Stimulated activated CD8-positive, alpha-beta memory T cell treated with anti-CD3 and anti-CD28 coated beads, Interleukin-15, amount 100 ng/mL, for 4 hours (primary cell): ENCODE results near the gene CNTNAP2.

ENCODE experiments used
- DNase-seq, 2 donors: peaks; one replicate each; pipeline ENCODE4 v3.0.0-alpha.2; 2020; ENCODE audit warnings: low read depth in 2 of 2

Gene CNTNAP2

DNA sequence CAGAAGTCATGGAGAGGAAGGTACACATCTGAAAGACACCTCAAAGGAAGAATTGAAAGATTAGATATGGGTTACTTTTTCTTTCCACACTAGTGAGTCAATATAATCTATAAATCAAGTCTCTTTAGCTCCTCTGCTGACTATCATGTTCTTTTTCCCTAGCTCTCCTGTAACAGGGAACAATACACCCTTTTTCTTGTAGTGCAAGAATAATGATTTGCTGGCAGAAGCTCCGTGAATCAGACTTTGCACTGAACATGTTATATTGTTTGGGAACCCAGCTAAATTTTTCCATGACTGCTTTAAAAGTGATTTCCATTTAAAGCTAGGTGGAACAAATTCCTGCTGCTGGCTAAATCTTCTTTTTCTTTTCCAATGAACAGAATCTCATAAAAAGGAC lies 1717.4 kb downstream of the CNTNAP2 start:
- DNase-seq: no peak

DNA sequence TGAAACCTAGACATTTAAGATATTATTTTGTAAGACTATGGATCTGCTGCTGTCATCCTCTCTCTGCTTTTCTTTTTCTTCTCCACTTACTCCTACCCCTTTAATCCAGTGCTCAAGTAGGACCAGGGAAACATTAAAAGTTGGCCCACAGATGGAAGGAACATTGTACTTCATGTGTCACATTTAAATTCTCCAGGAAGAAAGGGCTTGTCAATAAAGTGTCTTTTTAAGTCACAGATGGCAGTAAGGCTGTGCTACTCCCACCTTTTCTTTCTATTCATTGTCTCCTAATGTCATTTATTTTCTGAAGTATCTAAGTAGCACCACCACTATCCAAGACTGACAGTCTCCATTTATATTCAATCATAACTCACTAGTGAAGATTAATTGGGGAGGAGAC lies 1736.2 kb downstream of the CNTNAP2 start:
- DNase-seq: no peak

DNA sequence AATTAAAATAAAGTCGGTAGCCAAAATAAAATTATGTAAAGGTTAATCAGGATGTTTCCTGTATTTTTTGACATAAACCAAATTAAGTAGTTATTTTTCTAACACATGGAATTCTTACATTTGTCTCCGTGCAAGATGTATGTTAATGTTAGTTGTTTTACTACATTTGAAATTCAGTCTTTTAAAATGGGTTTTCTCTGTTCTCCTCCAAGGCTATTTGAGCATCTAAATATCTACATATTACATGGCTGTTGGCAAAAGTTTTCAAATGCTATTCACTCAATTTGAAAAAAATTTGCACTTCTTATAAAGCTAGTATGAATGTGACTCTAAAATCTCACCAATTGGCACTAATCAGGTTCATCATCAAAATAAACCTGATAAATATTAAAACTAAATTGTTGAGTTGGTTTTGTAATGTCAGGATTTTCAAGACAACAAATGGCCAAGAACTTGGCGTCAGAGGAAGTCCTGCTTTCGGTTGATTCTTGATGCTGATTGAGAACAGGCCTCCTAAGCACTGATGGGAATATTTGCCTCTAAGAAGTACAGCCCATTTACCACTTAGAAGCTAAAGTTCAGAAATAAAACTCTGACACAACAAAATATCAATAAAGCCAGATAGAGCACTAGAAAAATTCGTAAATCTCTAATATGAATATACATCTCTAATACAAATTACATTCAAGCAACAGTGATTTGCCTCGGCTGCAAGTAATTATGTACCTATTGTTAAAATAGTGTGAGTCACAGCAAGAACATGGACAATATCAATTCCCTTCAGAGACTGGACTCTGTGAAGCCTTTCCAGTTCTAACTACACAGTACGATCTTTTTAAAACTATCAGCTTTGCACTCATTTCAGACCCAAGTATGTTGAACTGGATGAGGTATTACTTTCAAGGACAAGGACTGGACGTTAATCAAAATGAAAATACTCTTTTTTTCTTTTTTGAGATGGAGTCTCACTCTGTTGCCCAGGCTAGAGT lies 1740.8 kb downstream of the CNTNAP2 start:
- DNase-seq: no peak

DNA sequence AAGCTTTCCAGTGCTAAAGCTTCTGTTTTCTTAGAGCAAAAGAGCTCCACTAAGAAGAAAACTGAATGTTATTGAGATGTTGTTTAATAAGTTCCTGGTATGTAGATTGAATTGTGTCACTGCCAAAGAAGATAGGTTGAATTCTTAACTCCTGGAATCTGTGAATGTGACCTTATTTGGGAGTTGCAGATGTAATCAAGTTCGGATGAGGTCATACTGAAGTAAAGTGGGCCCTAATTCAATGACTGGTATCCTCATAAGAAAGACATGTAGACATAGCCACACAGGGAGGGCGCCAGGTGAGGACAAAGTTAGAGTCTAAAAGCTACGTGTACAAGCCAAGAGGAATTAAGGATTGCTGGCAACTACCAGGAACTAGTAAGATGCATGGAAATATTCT lies 1741.8 kb downstream of the CNTNAP2 start:
- DNase-seq: no peak

DNA sequence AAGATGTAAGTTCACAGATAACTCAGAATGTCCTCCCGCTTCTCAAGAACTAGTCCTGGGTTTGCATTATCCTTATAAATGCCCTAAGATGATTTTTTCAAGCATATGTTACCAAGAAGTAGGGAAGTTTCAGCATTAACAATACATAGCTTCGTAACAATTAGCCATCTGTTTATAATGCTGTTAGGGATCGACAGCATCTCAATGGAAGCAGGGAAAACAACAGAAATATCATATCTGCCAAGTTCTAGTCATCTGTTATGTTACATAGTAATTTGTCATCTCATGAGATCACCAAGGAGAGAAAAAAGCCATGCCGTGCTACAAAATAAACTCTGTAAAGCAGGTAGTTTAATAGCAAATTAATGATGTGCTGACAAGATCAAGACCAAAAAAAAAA lies 1742.4 kb downstream of the CNTNAP2 start:
- DNase-seq: no peak

DNA sequence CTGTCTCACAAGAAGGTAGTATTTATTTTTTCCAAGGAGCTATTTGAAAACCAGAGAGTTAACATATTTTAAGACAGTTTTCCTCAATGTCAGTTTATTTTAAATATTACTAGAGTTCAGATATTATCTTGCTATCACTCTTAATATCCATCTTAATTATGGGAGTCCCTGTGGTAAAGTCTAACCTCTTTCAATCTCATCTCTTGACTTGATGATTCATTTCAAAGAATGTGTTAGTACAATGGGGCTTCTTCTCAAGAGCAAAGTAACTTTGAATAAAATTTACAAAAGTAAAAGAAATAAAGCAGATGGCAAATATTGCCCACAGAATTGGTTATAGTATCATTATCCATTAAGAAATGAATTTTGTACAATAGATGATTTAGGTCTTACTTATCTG lies 1742.9 kb downstream of the CNTNAP2 start:
- DNase-seq: no peak

DNA sequence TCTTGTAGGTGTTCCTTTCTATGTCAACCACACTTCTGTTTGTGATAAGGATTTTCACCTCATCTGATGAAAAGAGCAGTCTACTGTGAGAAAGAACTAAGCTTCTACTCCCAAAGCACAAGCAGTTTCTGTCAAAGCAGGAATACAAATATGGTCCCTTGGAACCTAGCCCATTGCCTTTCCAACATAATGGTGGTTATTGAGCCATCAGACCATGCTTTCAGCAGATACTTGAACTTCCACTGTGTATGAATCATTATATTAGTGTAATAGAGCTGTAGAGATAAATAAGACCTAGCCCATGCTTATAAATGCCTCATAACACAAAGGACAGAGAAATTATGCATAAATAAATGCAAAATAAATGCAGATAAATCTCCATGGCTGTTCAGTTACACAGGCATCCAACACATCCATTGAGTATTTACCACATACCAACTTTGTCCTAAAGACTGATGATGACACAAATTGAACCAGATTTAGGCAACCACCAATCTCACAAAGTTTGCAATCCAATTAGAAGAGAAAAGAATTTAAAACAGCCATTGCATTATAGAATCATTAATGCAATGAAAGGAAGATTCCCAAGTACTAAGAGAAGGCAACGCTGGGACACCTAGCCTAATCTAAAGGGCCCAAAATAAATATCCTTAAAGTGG lies 1744.6 kb downstream of the CNTNAP2 start:
- no peak for DNase-seq

DNA sequence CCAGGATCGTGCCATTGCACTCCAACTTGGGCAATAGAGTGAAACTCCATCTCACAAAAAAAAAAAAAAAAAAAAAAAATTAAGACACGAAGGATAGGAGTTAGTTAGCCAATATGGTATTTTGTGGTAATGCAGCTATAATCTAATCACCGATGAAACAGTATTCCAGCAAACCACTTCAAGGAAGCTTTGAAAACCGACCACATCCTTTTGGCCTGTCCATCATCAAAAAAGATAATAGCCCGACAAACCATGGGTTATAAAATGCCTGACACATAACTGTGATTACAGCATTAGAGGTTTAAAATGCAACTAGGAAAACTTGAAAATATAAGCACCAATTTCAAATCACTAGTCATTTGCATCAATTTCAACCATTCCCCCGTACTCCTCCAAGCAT lies 1745.3 kb downstream of the CNTNAP2 start:
- no peak for DNase-seq

DNA sequence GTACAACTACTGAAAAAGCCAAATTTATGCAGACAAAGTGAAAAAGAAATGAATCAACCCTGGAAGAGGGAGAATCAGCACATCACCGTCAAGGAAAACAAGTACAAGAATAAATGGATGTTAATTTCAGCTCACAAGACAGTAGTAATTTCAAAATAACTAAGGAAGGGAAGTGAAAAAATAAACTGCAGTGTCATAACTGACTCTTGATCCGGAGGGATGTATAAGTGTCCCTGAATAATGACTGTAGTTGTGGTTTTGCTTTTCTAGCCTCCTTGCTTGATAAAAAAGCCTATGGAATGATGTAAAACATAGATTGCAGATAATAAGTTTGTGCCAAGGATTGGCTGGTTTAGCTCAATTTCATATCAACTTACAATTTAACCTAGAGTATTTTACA lies 1752.9 kb downstream of the CNTNAP2 start:
- no peak for DNase-seq

DNA sequence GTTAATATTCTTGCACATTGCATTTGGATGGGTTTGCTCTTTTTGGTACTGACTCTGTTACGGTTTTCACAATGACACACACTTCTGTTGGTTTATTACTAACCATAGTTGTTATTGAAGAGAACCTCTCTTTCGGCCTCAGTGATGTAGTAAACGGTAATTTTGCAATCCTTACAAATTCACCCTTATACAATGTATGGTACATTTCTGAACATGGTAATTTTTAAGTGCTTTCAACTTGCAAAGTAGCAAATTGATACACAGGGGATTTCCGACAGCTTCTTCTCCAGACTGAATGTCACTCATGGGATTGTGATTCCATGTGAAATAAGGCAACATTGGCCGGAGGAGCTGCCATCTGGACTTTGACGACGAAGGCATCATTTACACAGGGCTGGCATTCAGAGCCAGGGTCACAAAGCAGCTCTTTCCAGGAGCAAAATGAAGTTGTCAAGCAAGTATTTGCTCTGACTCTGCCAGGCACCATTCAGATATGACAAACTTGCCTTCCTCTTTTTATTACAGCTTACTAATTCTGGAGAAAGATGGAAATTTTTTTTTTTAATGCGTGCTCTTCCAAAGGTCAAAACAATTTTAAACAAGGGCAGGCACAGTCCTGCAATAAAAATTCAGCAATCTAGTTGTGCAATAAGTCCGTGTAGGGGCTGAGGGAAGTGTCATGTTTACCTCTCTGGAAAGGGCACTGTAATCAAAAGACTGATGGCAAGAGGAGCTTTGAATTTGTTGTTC lies 1762.5 kb downstream of the CNTNAP2 start:
- DNase-seq: no peak

DNA sequence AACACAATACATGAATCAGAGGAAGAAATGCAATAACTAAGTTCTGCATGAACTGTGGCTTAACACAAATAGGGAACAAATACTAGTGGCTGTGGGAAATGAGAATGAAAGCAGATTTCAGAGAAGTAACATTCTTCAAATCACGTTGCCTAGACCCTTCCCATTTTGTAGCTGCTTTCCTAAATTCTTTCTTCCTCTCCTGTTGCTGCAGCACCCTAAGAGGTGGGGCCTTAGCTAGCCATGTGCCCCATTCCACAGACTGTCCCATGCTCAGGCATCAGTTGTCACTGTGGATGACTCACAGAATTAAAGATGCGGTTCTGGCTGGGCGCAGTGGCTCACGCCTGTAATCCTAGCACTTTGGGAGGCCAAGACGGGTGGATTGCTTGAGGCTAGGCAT lies 1769.3 kb downstream of the CNTNAP2 start:
- no peak for DNase-seq

DNA sequence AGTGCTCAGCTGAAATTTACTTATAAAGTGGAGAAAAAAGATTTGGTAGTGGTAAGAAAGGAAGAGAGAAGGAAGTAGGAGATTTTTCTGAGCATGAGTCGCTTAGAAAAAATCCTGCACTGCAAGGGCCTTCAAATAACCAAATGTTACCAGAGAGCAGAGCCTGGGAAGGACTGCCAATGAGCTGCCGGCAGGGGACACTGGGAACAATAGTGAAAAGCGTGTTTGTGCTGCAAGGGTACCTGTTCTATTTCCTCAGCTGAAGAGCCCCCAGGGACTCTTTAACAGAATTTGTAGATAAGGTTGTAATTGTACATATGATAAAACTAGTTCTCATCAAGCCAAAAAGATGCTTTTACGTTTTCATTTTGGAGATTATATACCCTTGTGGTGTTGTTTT lies 1777.7 kb downstream of the CNTNAP2 start:
- DNase-seq: no peak

DNA sequence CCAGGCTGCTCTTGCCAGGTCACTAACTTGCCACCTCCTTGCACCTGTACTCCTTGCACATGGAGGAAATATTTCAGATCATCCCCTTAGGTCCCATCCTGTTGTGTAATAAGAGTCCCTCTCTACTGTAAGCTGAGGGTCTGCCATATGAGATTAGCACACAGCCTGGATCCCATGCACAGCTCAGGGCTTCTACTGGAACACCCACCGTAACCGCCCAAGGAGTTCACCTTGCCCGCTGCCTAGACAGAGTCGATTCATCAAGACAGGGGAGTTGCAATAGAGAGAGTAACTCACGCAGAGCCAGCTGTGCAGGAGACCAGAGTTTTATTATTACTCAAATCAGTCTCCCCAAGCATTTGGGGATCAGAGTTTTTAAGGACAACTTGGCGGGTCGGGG lies 1779.5 kb downstream of the CNTNAP2 start:
- no peak for DNase-seq

DNA sequence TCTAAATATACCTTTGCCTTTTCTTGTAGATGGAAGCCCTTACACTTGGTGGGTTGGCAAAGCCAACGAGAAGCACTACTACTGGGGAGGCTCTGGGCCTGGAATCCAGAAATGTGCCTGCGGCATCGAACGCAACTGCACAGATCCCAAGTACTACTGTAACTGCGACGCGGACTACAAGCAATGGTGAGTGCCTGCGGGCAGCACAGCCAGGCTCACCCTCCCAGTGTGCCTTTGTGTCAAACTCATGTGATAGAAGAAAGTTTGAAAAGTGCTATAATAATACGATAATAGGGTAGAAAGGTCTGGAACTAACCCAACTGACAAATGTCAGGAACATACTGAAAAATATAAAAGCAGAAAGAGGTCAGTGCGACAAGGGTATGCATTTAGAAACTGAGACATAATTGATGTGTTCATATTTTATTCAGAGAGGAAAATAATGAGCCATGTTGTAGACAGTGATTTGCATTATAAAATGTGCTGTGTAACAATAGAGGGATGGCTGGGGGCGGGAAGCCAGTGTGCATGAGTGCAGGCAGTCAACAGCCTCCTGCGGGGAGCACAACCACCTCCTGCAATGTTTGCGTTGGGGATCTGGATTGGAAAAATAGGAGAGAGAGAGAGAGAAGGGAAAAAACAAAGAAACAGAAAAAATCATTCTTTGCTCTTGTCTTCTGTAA lies 1787.1 kb downstream of the CNTNAP2 start:
- DNase-seq: no peak

DNA sequence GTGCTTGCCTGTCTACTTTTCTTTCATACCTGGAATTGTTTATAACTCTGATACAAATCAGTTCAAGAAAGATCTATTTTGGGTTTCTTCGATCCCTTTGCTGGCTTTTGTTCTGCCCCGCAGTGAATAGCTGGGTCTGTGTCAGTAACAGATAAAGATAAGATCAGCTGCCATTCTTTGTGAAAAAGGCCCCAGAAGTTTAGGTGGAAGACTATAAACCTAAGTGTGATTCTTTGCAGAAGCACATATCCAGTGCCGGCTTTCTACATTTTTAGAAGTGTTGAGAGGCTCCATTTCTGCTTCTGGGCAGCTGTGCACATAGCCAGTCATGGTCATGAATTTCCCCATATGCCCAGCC lies 1787.6 kb downstream of the CNTNAP2 start:
- DNase-seq: no peak

DNA sequence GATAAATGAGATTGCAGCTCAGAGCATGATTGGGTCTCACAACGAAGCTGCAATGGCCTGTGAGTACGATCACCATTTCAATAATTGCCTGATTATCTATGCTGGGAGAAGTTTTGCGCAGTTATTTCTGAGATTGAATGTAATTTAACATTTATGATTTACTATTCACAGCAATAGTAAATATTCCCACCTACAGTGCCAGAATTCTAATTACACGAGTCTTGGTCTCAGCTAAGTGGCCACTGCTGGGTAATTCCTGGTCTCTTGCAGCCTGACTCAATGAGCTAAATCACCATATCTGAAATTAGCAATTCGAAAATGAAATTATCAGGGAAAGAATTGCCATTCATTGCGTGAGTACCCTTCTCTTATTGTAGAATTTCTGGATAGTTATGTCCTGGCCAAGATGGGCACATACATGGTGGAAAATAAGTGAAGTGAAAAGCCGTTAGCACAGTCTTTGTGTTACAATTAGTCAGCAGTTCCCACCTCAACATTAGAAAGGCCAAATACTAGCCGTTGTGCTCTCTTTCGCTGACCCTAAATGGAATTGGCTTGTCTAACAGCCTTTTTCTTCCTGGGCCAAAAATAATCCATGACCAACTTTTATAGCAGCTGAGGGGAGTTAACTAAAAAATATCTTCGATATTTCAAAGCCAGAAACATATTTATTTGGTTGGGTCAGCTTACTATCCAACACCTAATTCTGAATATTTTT lies 1793.0 kb downstream of the CNTNAP2 start:
- DNase-seq: no peak

DNA sequence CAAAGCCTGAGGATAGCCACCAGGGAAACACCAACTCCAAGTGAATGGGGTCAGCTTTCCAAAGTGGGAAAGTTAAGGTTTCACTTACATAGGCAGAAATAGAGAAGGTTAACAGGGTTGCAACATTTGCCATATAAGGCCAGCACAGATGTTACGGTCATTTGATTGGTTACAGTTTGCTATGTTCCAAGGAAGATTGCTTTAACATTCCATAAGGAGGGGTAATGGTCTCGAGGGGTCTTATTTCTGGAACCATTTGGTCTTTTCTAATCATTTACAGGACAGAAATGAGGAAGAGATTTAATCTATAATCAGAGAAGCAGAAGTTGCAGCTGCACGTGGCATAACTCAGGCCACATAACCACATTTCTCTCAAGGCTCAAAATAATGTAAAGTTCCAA lies 1794.6 kb downstream of the CNTNAP2 start:
- DNase-seq: no peak

DNA sequence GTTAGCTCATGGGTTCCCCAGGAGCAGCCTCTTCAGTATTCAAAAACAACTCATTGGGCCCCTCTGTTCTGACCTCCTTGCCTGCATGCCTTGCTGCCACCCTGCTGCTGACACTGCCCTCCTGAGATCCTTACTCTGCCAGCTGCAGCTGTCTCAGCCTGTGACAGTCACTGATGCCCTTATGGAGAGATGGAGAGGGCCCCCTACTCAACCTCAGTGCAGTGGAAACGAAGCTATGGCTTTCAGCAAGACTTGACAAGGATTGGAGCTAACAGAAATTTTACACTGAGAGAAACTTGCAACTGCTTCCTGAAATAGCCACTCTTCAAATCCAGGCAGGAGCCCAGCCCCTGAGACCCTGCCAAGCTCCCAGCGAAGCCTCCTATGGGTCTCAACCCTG lies 1795.7 kb downstream of the CNTNAP2 start:
- DNase-seq: no peak

DNA sequence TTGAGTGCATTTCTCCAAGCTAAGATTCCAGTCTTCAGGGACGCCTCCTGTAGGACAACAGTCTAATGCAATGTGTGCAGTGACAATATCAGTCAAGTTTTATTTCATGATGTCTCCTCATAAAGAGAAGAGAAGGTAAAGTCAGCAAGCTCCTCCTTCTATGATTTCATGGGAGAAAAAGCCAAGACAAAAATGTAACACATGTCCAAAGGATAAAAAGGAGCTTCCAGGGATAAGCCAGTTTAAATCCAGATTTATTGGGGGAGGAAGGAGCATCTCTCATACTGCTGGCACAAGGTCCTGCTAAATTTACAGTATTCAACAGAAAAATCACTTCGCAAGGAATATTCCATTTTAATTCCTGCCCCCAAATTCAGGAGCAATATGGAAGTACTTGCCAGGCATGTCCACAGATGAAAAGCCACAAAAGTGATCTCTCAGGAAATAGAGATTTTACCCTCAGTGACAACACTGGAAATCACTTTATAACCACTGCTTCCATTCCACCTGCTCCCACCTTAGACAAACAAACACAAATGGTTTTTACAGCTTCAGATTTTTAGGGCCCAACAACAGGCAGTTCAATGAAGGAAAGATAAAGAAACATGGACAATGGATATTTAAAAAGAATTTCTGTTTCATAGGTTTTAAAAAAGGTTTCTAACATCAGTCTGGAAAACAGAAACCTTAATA lies 1796.5 kb downstream of the CNTNAP2 start:
- DNase-seq: no peak

DNA sequence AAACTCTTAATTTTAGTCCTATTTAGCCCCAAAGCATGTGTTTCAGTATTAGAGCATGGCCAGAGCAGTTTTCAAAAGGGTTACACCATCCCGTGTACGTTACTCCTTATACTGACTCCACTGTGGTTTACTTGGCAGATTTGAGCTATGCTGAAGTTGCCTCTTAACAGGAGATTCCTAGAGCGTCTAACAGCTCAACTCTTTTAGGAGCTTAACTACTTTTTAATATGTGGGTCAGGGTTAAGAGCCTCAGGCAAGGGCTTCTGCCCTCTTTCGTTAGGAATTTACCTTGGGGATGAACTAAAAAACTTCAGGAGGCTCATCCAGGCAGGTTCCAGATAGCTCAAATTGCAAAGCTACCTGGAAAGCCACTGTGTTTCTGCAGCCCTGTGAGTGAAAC lies 1799.2 kb downstream of the CNTNAP2 start:
- DNase-seq: no peak

DNA sequence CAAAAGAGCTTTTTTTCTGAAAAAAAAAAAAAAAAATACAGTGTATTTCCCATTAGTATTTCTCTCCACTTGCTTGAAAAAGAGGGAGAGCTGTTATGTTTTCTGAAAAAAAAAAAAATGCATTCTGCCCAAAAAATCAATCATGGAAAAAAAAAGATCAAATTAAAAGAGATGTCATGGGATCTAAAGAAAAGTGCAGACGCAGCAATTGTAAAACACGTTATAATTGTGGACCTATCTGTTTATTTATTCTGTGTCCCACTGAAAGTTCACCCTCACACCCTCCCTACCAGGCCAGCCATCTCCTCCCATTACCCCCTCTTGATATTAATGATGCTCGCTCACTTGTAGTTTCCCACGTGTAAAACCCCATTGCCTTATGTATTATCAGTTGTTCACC lies 1800.0 kb downstream of the CNTNAP2 start:
- no peak for DNase-seq
